ENCODE data around the gene PLK2. TPM values are rescaled to one million over a fixed set of nuclear protein-coding genes. Genes with fewer than 3 reads are reported as not detected.

Gene PLK2
- polyA plus RNA-seq, 2 of the 4 experiments (the other 2 are of a cell fraction), result 168 to 230 TPM

DNA sequence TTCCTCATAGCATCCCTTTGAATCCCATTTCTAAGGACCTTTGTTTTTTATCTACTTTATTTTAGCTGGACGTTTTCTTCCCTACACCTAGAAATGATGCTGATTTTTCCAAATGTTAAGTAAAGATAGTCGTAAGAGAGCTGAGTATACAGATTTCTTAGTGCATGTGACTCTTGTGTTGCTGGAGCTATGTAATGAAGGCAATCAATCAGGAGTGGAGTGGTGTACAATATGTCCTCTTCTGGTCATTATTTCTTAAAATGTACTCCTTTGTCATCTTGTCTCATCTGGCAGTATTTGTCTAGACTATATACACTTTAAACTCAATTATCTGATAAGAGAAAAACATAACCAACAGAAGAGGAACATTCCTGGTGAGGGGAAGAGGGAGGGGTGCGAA, 44.9 kb upstream of the PLK2 start:
- ATAC-seq, result no peak
- WGBS (ENCODE audit: missing lambda C conversion rate), result 9% methylated on average over 3 of the region's 3 CpGs
- CTCF ChIA-PET, result interaction anchor here (17.4 kb wide), 1 partner anchor 345 kb away, joined by 266 read pairs; no protein-coding TSS in a partner anchor
- no peak for FAIRE-seq
- TF ChIP-seq PHF8 (IDR thresholded peaks at IDR 0.05; ENCODE audit: borderline replicate concordance, low read depth) (no peak), HES2 (IDR thresholded peaks at IDR 0.05) (no peak), RNF2 (IDR thresholded peaks at IDR 0.05; ENCODE audit: borderline replicate concordance, low read depth) (0 out of 2 replicates have a peak, but pooled peaks have one; percentile 2)
- POLR2A ChIA-PET, result no interaction called here
- DNase-seq (ENCODE audit: low read depth in 1 of 2, low spot score in 1 of 2), result no peak
- Histone ChIP-seq H3K4me3 (no peak overlapping the region), H3K4me2 (no peak overlapping the region), H3K27ac (no peak overlapping the region), H3K9me3 (no peaks in the 10 kb centered on the region), H3K4me1 (no peaks in the 10 kb centered on the region)

DNA sequence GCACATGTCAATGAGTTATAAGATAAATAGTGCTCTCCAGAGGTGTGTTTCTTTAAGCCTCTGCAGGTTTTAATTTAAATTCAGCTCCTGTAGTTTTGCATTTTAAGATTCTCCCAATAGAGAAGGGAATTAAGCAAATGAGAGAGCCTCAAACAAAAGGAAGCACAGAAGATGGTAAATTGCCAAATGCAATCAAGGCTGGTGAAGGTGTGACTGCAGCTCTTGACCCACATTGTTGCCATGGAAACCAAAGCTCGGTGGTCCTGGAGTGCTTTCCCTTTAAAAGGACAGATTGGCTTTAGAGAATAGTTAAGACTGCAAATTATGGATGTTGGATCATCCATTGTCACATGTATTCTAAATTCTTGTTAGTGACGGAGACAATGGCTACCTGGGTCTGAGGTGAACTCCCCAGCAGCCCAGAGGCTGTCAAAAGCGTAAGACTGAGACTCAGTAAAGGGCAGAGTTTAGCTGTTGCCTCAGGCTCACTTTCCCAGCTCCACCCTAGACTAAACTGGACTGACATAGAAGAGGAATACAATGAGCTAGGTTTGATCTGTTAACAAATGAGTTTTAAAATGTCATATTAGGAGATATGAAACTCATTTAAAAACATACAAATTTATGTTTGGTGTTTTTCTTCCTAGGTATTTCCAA, 43.6 kb upstream of the PLK2 start:
- H3K27ac ChIP-seq, result no peak overlapping the region
- WGBS (ENCODE audit: missing lambda C conversion rate), result 15% methylated on average over 3 of the region's 3 CpGs
- DNase-seq (ENCODE audit: low read depth in 1 of 2, low spot score in 1 of 2), result no peak
- no peak for ATAC-seq
- CTCF ChIA-PET, result interaction anchor here (17.4 kb wide), 1 partner anchor 347 kb away, joined by 266 read pairs; no protein-coding TSS in a partner anchor
- no peak overlapping the region for H3K4me2 ChIP-seq
- H3K9me3 ChIP-seq, result no peaks in the 10 kb centered on the region
- H3K4me3 ChIP-seq, result no peak overlapping the region
- TF ChIP-seq, protein P1, sequence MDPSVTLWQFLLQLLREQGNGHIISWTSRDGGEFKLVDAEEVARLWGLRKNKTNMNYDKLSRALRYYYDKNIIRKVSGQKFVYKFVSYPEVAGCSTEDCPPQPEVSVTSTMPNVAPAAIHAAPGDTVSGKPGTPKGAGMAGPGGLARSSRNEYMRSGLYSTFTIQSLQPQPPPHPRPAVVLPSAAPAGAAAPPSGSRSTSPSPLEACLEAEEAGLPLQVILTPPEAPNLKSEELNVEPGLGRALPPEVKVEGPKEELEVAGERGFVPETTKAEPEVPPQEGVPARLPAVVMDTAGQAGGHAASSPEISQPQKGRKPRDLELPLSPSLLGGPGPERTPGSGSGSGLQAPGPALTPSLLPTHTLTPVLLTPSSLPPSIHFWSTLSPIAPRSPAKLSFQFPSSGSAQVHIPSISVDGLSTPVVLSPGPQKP (IDR thresholded peaks at IDR 0.05; ENCODE audit: low read depth, low read length), result no peak
- TF ChIP-seq FOSL2 (IDR thresholded peaks at IDR 0.05) (no peak), FOSL2 (CRISPR knock-in tag; IDR thresholded peaks at IDR 0.05) (no peak), POLR2AphosphoS2 (conservative IDR thresholded peaks at IDR 0.05; ENCODE audit: low read length) (no peak), JUN (IDR thresholded peaks at IDR 0.05) (no peak), EP300 (IDR thresholded peaks at IDR 0.05) (no peak), ESRRA (IDR thresholded peaks at IDR 0.05; ENCODE audit: borderline replicate concordance, low read length) (no peak), ZFP36 (IDR thresholded peaks at IDR 0.05; ENCODE audit: borderline replicate concordance, partially characterized antibody) (no peak), FOSB (CRISPR knock-in tag; IDR thresholded peaks at IDR 0.05) (no peak), RFX5 (IDR thresholded peaks at IDR 0.05) (no peak), HDAC2 (IDR thresholded peaks at IDR 0.05) (no peak), TP53 (CRISPR knock-in tag; IDR thresholded peaks at IDR 0.05) (no peak)
- TF ChIP-seq, protein P2, sequence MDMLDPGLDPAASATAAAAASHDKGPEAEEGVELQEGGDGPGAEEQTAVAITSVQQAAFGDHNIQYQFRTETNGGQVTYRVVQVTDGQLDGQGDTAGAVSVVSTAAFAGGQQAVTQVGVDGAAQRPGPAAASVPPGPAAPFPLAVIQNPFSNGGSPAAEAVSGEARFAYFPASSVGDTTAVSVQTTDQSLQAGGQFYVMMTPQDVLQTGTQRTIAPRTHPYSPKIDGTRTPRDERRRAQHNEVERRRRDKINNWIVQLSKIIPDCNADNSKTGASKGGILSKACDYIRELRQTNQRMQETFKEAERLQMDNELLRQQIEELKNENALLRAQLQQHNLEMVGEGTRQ (IDR thresholded peaks at IDR 0.05), result no peak
- POLR2A ChIA-PET, result no interaction called here
- peak; percentile 76 for FAIRE-seq
- no peaks in the 10 kb centered on the region for H3K4me1 ChIP-seq

GRCh38 chr5:58501778-58502417, 42.0 kb upstream of the PLK2 start:
- POLR2A ChIA-PET, result no interaction called here
- TF ChIP-seq MAZ (IDR thresholded peaks at IDR 0.05; ENCODE audit: borderline replicate concordance, low read depth, low read length), result no peak
- TF ChIP-seq PBX3 (IDR thresholded peaks at IDR 0.05), result no peak
- 0 out of 5 replicates have a peak, but pooled peaks of 1 of the 2 experiments have one; percentile 1 for TF ChIP-seq RAD21 (conservative IDR thresholded peaks at IDR 0.05 in 1 of 2, IDR thresholded peaks at IDR 0.05 in 1 of 2)
- Histone ChIP-seq H3K4me2 (no peak overlapping the region), H3K9me3 (no peaks in the 10 kb centered on the region), H3K4me1 (no peaks in the 10 kb centered on the region), H3K4me3 (no peak overlapping the region), H3K27ac (no peak overlapping the region)
- DNase-seq (ENCODE audit: low read depth in 1 of 2, low spot score in 1 of 2) (no peak), FAIRE-seq (peak; percentile 13), ATAC-seq (no peak)
- 26% methylated on average over 2 of the region's 2 CpGs for WGBS (ENCODE audit: missing lambda C conversion rate)
- CTCF ChIA-PET, result interaction anchor here (1.3 to 17.4 kb wide), 2 partner anchors 15 to 348 kb away, joined by 5 to 266 read pairs; no protein-coding TSS in a partner anchor

Measured in A549 (cell line).